Retinal pigment epithelial cell (primary cell): Measurements from ENCODE around the gene EHMT1.
"Not testable (repeated sequence)": the region's sequence is repeated elsewhere in the genome, so short reads cannot be mapped to it uniquely, and the experiment has no call there.

Experiments
- DNase-seq: peaks from one replicate; pipeline ENCODE4 v3.0.0-alpha.2; 2010; ENCODE audit warnings: low read depth
- H3K4me3 ChIP-seq: 2 replicates; pipeline ENCODE4 v1.5.1; 2011; ENCODE audit warnings: mild to moderate bottlenecking, low read length, control low read depth, moderate library complexity
- CTCF ChIP-seq: conservative IDR thresholded peaks from 2 replicates; pipeline ENCODE4 v1.5.1; 2011; ENCODE audit warnings: low read depth, low read length, control low read depth, inconsistent platforms

Gene EHMT1

GRCh38 chr9:137727716-137728115 is 108.9 kb downstream of the EHMT1 start:
- DNase-seq, result no peak
- no peak overlapping the region for H3K4me3 ChIP-seq
- no peak for TF ChIP-seq CTCF

GRCh38 chr9:137728444-137729311 is 109.9 kb downstream of the EHMT1 start:
- no peak overlapping the region for H3K4me3 ChIP-seq
- no peak for DNase-seq
- TF ChIP-seq CTCF, result no peak

- no peak for DNase-seq
- no peak overlapping the region for H3K4me3 ChIP-seq
- TF ChIP-seq CTCF, result no peak
Observed at GRCh38 chr9:137731216-137731946, 112.6 kb downstream of the EHMT1 start.

GRCh38 chr9:137731947-137732813 is 113.4 kb downstream of the EHMT1 start:
- DNase-seq, result no peak
- TF ChIP-seq CTCF, result no peak
- H3K4me3 ChIP-seq, result no peak overlapping the region

GRCh38 chr9:137733429-137733828 is 114.6 kb downstream of the EHMT1 start:
- H3K4me3 ChIP-seq, result no peak overlapping the region
- DNase-seq, result no peak
- no peak for TF ChIP-seq CTCF

GRCh38 chr9:137734181-137734580 is 115.4 kb downstream of the EHMT1 start:
- no peak for DNase-seq
- TF ChIP-seq CTCF, result no peak

GRCh38 chr9:137738182-137738696 is 119.4 kb downstream of the EHMT1 start:
- DNase-seq, H3K4me3 ChIP-seq: not testable (repeated sequence)

More at GRCh38 chr9:137734181-137734580, 115.4 kb downstream of the EHMT1 start:
- H3K4me3 ChIP-seq, result no peak overlapping the region
